ENCODE measurements around the gene JMJD4. TPM values are rescaled to one million over a fixed set of nuclear protein-coding genes. Genes with fewer than 3 reads are reported as not detected.
"Not testable (repeated sequence)": the region's sequence is repeated elsewhere in the genome, so short reads cannot be mapped to it uniquely, and the experiment has no call there.

Gene JMJD4
- total RNA-seq, 4 donors from 2014 or later = 22.7 to 33.9 (median 25.1) TPM

DNA sequence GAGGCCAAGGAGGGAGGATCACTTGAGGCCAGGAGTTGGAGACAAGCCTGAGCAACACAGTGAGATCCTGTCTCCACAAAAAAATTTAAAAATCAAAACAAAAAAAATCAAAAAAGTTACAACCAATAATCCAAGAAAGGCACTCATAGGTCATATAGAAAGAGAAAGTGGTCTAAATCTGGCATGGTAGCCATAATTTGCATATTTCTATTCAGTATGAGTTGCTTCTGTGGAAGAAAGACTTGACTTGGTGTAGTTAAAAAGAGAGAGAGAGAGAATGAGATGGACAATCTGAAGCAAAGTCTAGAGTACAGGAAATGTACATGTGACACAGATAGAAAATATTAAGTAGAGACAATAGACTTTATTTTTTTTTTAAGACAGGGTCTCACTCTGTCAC is 22.5 kb downstream of the JMJD4 start:
- TF ChIP-seq, protein P1, sequence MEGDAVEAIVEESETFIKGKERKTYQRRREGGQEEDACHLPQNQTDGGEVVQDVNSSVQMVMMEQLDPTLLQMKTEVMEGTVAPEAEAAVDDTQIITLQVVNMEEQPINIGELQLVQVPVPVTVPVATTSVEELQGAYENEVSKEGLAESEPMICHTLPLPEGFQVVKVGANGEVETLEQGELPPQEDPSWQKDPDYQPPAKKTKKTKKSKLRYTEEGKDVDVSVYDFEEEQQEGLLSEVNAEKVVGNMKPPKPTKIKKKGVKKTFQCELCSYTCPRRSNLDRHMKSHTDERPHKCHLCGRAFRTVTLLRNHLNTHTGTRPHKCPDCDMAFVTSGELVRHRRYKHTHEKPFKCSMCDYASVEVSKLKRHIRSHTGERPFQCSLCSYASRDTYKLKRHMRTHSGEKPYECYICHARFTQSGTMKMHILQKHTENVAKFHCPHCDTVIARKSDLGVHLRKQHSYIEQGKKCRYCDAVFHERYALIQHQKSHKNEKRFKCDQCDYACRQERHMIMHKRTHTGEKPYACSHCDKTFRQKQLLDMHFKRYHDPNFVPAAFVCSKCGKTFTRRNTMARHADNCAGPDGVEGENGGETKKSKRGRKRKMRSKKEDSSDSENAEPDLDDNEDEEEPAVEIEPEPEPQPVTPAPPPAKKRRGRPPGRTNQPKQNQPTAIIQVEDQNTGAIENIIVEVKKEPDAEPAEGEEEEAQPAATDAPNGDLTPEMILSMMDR (IDR thresholded peaks at IDR 0.05) = no peak
- no peak for ATAC-seq (ENCODE audit: low FRiP score)
- no peak for DNase-seq (ENCODE audit: low spot score)

DNA sequence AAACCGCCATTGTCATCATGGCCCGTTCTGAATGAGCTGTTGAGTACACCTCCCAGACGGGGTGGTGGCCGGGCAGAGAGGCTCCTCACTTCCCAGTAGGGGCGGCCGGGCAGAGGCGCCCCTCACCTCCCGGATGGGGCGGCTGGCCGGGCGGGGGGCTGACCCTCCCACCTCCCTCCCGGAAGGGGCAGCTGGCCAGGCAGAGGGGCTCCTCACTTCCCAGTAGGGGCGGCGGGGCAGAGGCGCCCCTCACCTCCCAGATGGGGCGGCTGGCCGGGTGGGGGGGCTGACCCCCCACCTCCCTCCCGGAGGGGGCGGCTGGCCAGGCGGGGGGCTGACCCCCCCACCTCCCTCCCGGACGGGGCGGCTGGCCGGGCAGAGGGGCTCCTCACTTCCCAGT is 24.6 kb downstream of the JMJD4 start:
- not testable (repeated sequence) for DNase-seq (ENCODE audit: low spot score); ATAC-seq (ENCODE audit: low FRiP score)

DNA sequence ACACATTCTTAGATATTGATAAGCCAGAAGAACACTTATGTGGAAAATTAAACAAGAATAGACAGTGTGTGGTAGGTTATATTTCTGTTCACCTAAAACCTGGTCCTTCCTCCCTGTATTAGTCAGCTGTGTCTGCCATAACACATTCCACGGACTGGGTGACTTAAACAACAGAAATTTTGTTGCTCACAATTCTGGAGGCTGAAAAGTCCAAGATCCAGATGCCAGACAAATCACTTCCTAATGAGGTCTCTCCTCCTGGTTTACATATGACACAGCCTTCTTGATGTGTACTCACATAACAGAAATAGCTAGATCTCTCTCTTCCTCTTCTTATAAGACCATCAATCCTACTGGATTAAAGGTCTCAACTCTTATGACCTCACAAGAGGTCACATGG is 25.7 kb downstream of the JMJD4 start:
- TF ChIP-seq, protein P1 (IDR thresholded peaks at IDR 0.05) = no peak
- DNase-seq (ENCODE audit: low spot score) (no peak), ATAC-seq (ENCODE audit: low FRiP score) (no peak)

DNA sequence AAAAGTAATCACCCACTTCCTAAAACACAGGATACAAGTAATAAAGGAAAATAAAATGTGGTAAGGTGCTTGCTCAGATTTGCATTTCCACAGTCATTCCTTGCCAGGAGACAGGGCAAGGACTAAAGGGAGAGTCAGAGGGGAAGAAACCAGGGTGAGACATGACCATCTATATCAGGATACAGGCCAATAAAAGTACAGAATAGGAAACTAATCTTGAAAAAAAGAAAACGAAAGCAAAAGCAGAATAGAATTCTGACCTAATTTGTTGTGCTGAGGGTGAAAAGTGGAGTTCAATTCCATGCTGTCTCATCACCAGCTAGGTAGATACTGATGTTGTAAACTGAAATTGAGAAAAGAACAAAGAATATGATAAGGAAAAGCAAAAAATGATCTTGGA is 27.3 kb downstream of the JMJD4 start:
- no peak for ATAC-seq (ENCODE audit: low FRiP score)
- DNase-seq (ENCODE audit: low spot score) = no peak
- TF ChIP-seq, protein P1 (IDR thresholded peaks at IDR 0.05) = no peak

DNA sequence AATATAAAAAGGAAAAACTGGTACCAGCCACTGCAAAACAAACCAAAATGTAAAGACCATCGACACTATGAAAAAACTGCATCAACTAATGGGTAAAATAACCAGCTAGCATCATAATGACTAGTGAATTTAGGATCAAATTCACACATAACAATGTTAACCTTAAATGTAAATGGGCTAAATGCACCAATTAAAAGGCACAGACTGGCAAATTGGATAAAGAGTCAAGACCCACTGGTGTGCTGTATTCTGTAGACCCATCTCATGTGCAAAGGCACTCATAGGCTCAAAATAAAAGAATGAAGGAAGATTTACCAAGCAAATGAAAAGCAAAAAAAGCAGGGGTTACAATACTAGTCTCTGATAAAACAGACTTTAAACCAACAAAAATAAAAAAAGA is 33.5 kb downstream of the JMJD4 start:
- not testable (repeated sequence) for ATAC-seq (ENCODE audit: low FRiP score); DNase-seq (ENCODE audit: low spot score)

DNA sequence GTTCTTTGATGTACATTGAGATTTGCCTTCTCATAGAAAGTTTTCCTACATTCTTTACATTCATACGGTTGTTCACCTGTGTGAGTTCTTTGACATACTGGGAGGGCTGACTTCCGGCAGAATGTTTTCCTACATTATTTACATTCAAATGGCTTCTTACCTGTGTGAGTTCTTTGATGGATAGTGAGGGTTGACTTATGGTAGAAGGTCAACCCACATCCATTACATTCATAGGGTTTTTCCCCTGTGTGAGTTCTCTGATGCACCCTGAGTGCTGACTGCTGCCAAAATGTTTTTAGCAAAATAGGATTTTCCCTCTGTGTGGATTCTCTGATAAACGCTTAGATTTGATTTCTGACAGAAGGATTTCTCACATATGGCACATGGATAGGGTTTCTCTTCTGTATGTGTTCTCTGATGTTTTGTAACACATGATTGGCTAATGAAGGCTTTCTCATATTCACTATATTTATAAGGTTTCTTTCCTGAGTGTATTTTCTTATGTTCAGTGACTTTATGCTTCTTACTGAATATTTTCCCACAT is 37.7 kb downstream of the JMJD4 start:
- ATAC-seq (ENCODE audit: low FRiP score) = no peak
- DNase-seq (ENCODE audit: low spot score) = no peak
- TF ChIP-seq, protein P1 (IDR thresholded peaks at IDR 0.05) = no peak

DNA sequence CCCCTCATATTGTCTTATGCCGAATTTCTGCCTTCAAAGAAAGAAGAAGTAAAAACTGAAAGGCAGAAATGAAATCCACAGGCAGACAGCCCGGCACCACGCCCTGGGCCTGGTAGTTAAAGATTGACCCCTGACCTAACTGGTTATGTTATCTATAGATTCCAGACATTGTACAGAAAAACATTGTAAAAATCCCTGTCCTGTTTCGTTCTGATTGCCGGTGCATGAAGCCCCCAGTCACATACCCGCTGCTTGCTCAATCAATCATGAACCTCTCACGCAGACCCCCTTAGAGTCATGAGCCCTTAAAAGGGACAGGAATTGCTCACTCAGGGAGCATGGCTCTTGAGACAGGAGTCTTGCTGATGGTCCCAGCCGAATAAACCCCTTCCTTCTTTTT is 49.3 kb downstream of the JMJD4 start:
- DNase-seq (ENCODE audit: low spot score) = no peak
- ATAC-seq (ENCODE audit: low FRiP score) = no peak

More for the DNA sequence above, 49.3 kb downstream of the JMJD4 start:
- TF ChIP-seq, protein P1 (IDR thresholded peaks at IDR 0.05) = no peak

Other genes with a start within 250 kb of the JMJD4 start
- gene ZNF678, start 171.7 kb downstream of the JMJD4 start, total RNA-seq = 1 to 10 TPM; 4.9 to 9.9 (median 6.4) TPM
- gene SNAP47, start 133 bp upstream of the JMJD4 start, total RNA-seq = 10 to 100 TPM; 23.7 to 63.2 (median 31.2) TPM
- not detected for gene PRSS38, start 80.4 kb upstream of the JMJD4 start, total RNA-seq
- gene WNT9A, start 212.6 kb upstream of the JMJD4 start, total RNA-seq = 10 to 100 TPM in 2 of 4 donors, 1 to 10 TPM in 2; 1.3 to 16.5 (median 5.8) TPM

Measured in omental fat pad (tissue), 4 donors.